GM18526 (cell line): Measurements from ENCODE around the gene RASAL1.

Source experiments
- POLR2A ChIP-seq: IDR thresholded peaks from 3 replicates; pipeline ENCODE4 v1.6.1; 2011; ENCODE audit not compliant: insufficient read length; ENCODE audit errors: extremely low read depth

The RASAL1 gene

GRCh38 chr12:113152196-113152834, 16.8 kb upstream of the RASAL1 start:
- no peak for TF ChIP-seq POLR2A

GRCh38 chr12:113151655-113152054, 16.1 kb upstream of the RASAL1 start:
- no peak for TF ChIP-seq POLR2A

DNA sequence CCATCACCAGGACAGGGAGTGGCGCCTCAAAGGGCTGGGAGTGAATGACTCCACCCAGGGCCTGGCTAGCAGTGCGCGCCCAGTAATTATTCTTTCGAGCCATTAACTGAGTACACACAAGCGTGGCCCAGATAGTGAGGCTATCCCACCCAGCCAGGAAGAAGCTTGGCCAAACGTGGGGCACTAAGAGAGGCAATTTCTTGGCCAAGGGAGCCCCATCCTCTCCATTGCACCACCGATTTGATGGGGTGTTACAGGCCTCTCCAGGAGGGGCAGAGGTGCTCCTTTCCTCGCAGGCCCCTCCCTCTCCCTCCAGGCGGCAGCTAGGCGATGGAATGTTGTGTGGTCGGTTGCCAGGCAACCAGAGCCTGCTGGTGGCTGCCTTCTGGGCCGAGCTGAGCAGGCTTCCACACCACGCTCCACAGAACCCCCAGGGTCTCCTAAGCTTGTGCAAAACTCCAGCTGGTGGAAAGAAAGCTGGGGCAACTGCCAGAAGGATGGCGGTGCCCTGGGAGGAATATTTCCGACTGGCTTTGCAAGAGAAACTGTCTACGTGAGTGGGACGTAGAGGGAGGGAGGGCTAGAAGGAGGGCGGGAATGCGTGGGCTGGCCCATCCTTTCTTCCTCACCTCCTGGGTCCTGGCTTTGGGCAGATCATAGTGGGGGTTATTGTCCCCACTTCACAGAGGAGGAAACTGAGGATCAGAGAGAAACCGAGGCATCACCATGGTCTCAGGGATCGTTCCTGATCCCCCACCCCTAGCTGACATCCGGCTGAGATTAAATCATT, 14.0 kb upstream of the RASAL1 start, which contains the start of gene CFAP73:
CFAP73 (plus strand) TSS at position 364 of the 790 bp plus-strand sequence; CDS start at position 498, 134 bp downstream.
- no peak for TF ChIP-seq POLR2A

DNA sequence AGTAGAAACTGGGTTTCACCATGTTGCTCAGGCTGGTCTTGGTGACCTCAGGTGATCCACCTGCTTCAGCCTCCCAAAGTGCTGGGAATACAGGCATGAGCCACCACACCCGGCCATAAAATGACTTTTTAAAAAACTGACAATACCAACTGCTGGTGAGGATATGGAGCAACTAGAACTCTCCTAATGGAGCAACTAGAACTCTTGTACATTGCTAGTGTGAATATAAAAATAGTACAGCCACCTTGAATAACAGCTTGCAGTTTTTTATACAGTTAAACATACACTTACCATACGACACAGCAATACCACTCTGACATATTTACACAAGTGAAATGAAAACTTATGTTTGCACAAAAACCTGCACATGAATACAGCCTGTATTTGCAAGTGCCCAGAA, 11.4 kb upstream of the RASAL1 start:
- TF ChIP-seq POLR2A: no peak

- no peak for TF ChIP-seq POLR2A
Measured at GRCh38 chr12:113145720-113146551, 10.4 kb upstream of the RASAL1 start.

DNA sequence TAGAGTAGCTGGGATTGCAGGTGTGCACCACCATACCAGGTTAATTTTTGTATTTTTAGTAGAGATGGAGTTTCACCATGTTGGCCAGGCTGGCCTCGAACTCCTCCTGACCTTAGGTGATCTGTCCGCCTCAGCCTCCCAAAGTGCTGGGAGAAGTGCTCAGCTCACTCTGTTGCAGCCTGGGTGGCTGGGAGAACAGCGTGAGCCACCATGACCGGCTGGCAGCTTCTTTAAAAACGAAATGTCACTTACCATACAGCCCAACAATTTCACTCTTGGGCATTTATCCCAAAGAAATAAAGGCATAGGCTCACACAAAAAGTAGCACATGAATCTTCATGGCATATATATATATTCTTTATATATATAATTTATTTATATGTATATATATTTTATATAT, 9.2 kb upstream of the RASAL1 start:
- TF ChIP-seq POLR2A: no peak

DNA sequence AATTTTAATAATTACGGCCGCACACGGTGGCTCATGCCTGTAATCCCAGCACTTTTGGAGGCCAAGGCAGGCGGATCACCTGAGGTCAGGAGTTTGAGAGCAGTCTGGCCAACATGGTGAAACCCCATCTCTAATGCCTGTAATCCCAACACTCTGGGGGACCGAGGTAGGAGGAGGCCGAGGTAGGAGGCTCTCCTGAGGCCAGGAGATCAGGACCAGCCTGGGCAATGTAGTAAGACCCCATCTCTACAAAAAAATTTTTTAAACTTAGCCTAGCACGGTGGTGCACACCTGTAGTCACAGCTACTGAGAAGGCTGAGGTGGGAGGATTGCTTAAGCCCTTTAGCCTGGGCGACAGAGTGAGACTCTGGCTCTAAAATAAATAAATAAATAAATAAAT, 8.4 kb upstream of the RASAL1 start:
- TF ChIP-seq POLR2A: no peak

- TF ChIP-seq POLR2A: no peak
Measured at GRCh38 chr12:113142886-113143332, 7.3 kb upstream of the RASAL1 start.

- TF ChIP-seq POLR2A: no peak
Measured at GRCh38 chr12:113142173-113142885, 6.8 kb upstream of the RASAL1 start.

DNA sequence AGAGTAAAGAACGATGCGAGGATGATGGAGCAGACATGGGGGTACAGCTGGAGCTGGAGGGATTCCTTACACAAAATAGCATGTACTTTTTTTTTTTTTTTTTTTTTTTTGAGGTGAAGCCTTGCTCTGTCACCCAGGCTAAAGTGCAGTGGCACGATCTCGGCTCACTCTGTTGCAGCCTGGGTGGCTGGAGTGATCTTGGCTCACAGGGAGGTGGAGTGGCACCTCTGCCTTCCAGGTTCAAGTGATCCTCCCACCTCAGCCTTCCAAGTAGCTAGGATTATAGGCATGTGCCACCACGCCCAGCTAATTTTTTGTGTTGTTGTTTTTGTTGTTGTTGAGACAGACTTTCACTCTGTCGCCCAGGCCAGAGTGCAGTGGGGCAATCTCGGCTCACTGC, 5.1 kb upstream of the RASAL1 start:
- TF ChIP-seq POLR2A: no peak

GRCh38 chr12:113138826-113139225, 3.3 kb upstream of the RASAL1 start:
- TF ChIP-seq POLR2A: no peak

- no peak for TF ChIP-seq POLR2A
Measured at GRCh38 chr12:113137861-113138783, 2.6 kb upstream of the RASAL1 start.

DNA sequence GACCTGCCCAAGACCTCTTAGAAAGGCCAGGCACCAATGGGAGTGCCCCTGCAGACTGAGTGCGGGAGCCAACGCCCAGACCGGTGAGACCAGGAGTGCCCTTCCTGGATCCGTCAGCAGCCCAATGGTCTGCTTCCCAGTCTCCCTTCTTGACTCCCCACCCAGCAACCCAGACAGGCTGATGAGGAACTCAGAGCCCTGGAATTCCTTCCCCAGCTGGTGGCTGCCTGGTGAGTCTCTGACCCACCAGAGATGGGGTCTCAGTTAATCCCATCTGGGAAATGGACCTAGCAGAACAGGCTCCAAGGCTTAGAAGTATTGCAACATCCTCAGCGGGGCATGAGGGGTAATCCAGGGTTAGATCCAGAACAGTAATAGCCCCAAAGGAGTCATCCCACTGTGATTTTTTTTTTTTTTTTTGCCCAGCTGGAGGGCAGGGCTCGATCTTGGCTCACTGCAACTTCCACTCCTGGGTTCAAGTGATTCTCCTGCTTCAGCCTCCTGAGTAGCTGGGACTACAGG, 1.5 kb upstream of the RASAL1 start:
- TF ChIP-seq POLR2A: no peak
